GM12878 (cell line): ENCODE data around the gene PALD1. TPM values are rescaled to one million over a fixed set of nuclear protein-coding genes. Genes with fewer than 3 reads are reported as not detected.

ENCODE experiments used
- ATAC-seq: fragments of 200-7000 bp; cut with Tn5 transposase; 3 replicates; pipeline ENCODE4 v1.9.1; 2020; ENCODE audit warnings: mild to moderate bottlenecking, moderate library complexity
- BruUV-seq: library from RNA; stranded (reverse); fragments of 400-500 nt; replicated peaks from 2 replicates; lab custom pipeline; 2021; lab: Mats Ljungman, UMichigan
- CTCF ChIA-PET: fragments of 300-600 bp; sonication (Branson Sonifier 250); formaldehyde crosslinking; extraction: SDS; loops from one replicate; lab custom pipeline; 2021; ENCODE audit warnings: inconsistent platforms; lab: Yijun Ruan, JAX
- POLR2A ChIA-PET: fragments of 350-600 bp; formaldehyde crosslinking; extraction: SDS; loops from one replicate; lab custom pipeline; 2021; ENCODE audit warnings: inconsistent platforms; lab: Charles Lee
- RAD21 ChIA-PET: fragments of 300-600 bp; sonication (Branson Sonifier 250); formaldehyde crosslinking; loops from one replicate; lab custom pipeline; 2023; ENCODE audit warnings: antibody characterized with exemption; ENCODE audit not compliant: unreplicated experiment; lab: Charles Lee
- SMC1A ChIA-PET: fragments of 300-600 bp; sonication (Branson Sonifier 250); formaldehyde crosslinking; loops from one replicate; lab custom pipeline; 2023; ENCODE audit not compliant: unreplicated experiment, uncharacterized antibody; lab: Charles Lee
- DNase-seq: peaks from one replicate; pipeline ENCODE4 v3.0.0-alpha.2; 2011; ENCODE audit warnings: low read depth, low spot score
- FAIRE-seq: peaks from 3 replicates; lab custom pipeline; 2011; peaks lifted over from hg19 to GRCh38; lab: Jason Lieb, UNC
- H2AFZ ChIP-seq: 2 replicates; pipeline ENCODE4 v1.6.0; 2011; ENCODE audit warnings: low read depth, low read length, control low read depth; ENCODE audit not compliant: control insufficient read depth
- H3K27ac ChIP-seq: 2 replicates; pipeline ENCODE4 v1.5.1; 2011; ENCODE audit warnings: control low read depth; ENCODE audit not compliant: control insufficient read depth, insufficient read depth
- H3K27me3 ChIP-seq, 2 experiments: replicated peaks in 1 of 2; 2 replicates each; pipeline versions ENCODE4 v1.6.0 to v1.6.1; 2011; ENCODE audit warnings: low read length in 1 of 2; ENCODE audit not compliant: control insufficient read depth in 2 of 2, insufficient read depth in 2 of 2
- H3K36me3 ChIP-seq, 2 experiments: 2 replicates each; pipeline ENCODE4 v1.5.1; 2011; ENCODE audit warnings: low read length in 1 of 2; ENCODE audit not compliant: control insufficient read depth in 2 of 2, insufficient read depth in 2 of 2
- H3K4me1 ChIP-seq: 2 replicates; pipeline ENCODE4 v1.6.1; 2011; ENCODE audit warnings: mild to moderate bottlenecking, low read length, moderate library complexity, mixed read lengths; ENCODE audit not compliant: control insufficient read depth, insufficient read depth
- H3K4me2 ChIP-seq: 2 replicates; pipeline ENCODE4 v1.6.0; 2011; ENCODE audit warnings: control low read depth; ENCODE audit not compliant: control insufficient read depth, insufficient read depth
- H3K4me3 ChIP-seq: fragments of 200-600 bp; sonication (generic); 2 replicates; pipeline ENCODE4 v1.5.1; 2016
- H3K79me2 ChIP-seq: 2 replicates; pipeline ENCODE4 v1.6.0; 2011; ENCODE audit warnings: low read length; ENCODE audit not compliant: control insufficient read depth, insufficient read depth
- H3K9ac ChIP-seq: 2 replicates; pipeline ENCODE4 v1.8.0; 2011; ENCODE audit warnings: low read length, control low read depth, mixed read lengths; ENCODE audit not compliant: control insufficient read depth, insufficient read depth
- H3K9me3 ChIP-seq: replicated peaks from 3 replicates; pipeline ENCODE4 v1.5.1; 2011; ENCODE audit warnings: mild to moderate bottlenecking, low read length; ENCODE audit not compliant: control insufficient read depth, insufficient read depth
- H4K20me1 ChIP-seq: 2 replicates; pipeline ENCODE4 v1.6.0; 2011; ENCODE audit not compliant: control insufficient read depth, insufficient read depth
- BACH1 ChIP-seq: fragments of 450-650 bp; IDR thresholded peaks from 2 replicates; pipeline ENCODE4 v1.6.1; 2017; ENCODE audit warnings: mild to moderate bottlenecking, borderline replicate concordance
- DPF2 ChIP-seq: fragments of 450-650 bp; IDR thresholded peaks from 2 replicates; pipeline ENCODE4 v1.6.1; 2017; ENCODE audit warnings: mild to moderate bottlenecking
- E2F8 ChIP-seq: fragments of 450-650 bp; IDR thresholded peaks from 2 replicates; pipeline ENCODE4 v1.6.1; 2018; ENCODE audit warnings: mild to moderate bottlenecking, low read depth, moderate library complexity; ENCODE audit not compliant: partially characterized antibody
- MEF2A ChIP-seq: IDR thresholded peaks from 2 replicates; pipeline ENCODE4 v1.6.1; 2011; ENCODE audit warnings: low read depth, mild to moderate bottlenecking, low read length, moderate library complexity; ENCODE audit not compliant: insufficient read depth
- MYC ChIP-seq: IDR thresholded peaks from 2 replicates; pipeline ENCODE4 v1.6.1; 2011; ENCODE audit warnings: mild to moderate bottlenecking, low read length, moderate library complexity, inconsistent platforms; ENCODE audit not compliant: insufficient read depth, insufficient replicate concordance, insufficient read length, severe bottlenecking
- NBN ChIP-seq: fragments of 450-650 bp; IDR thresholded peaks from 2 replicates; pipeline ENCODE4 v1.6.1; 2016
- PBX3 ChIP-seq: IDR thresholded peaks from 2 replicates; pipeline ENCODE4 v1.6.1; 2011; ENCODE audit warnings: mild to moderate bottlenecking, low read depth, low read length, moderate library complexity; ENCODE audit not compliant: insufficient replicate concordance
- PKNOX1 ChIP-seq: fragments of 450-650 bp; IDR thresholded peaks from 2 replicates; pipeline ENCODE4 v1.6.1; 2016; ENCODE audit warnings: mild to moderate bottlenecking
- POLR2A ChIP-seq: IDR thresholded peaks from 2 replicates; pipeline ENCODE4 v1.6.1; 2011; ENCODE audit warnings: low read depth, mild to moderate bottlenecking, low read length
- STAT3 ChIP-seq: IDR thresholded peaks from 2 replicates; pipeline ENCODE4 v1.6.1; 2011; ENCODE audit warnings: low read depth, low read length, improper control_type of control experiment
- SUPT20H ChIP-seq: IDR thresholded peaks from 2 replicates; pipeline ENCODE4 v1.6.1; 2011; ENCODE audit warnings: low read depth, mild to moderate bottlenecking, low read length, moderate library complexity, borderline replicate concordance; ENCODE audit not compliant: control insufficient read depth
- ZNF274 ChIP-seq: IDR thresholded peaks from one replicate; pipeline ENCODE4 v1.8.0; 2011; ENCODE audit not compliant: insufficient read length, insufficient read depth
- WGBS: methylation state at CpG from one replicate; pipeline ENCODE4 v1.1.6; 2016; ENCODE audit warnings: low lambda C conversion rate; ENCODE audit not compliant: insufficient replicate concordance, insufficient coverage; ENCODE audit errors: missing lambda C conversion rate; 5-methylcytosine and 5-hydroxymethylcytosine counted together
- in situ Hi-C: fragments of 300-500 bp; cut with MboI; formaldehyde crosslinking; loops from 9 replicates; pipeline ENCODE4 v1.14.3; 2018; ENCODE audit warnings: mixed read lengths
- intact Hi-C: fragments of 100-400 bp; cut with micrococcal nuclease; formaldehyde crosslinking; loops from one replicate; pipeline ENCODE4 v1.14.2; 2022; ENCODE audit not compliant: unreplicated experiment
- polyA plus RNA-seq, 11 experiments: library from polyadenylated mRNA; depleted of rRNA in 4 of 11; unstranded in 6 of 11; stranded (reverse) in 5 of 11; fragments of >200 nt; fragmentation: Nextera tagmentation in 4 of 11; fragmentation: Illumina TruSeq in 1 of 11; extraction: Ambion mirVana in 4 of 11; extraction: Trizol in 1 of 11; gene quantifications; 1 replicate in 1 of 11; 2 replicates in 10 of 11; pipeline versions ENCODE4 v1.2.1 to v1.2.3, GENCODE V29; 2011 to 2016; ENCODE audit warnings: inconsistent platforms in 2 of 11, missing spikeins in 2 of 11, low read depth in 1 of 11
- total RNA-seq, 4 experiments: library from RNA; depleted of rRNA in 3 of 4; stranded (reverse); fragments of >200 nt in 3 of 4; fragmentation: Illumina TruSeq in 1 of 4; extraction: Trizol in 1 of 4; gene quantifications; 2 replicates each; pipeline versions ENCODE4 v1.2.1 to v1.2.3, GENCODE V29; 2013 to 2021

The PALD1 gene
- total and polyA plus RNA-seq, 10 of the 15 experiments (the other 5 are each of a cell fraction or from before 2014, with no cell fraction given): 0.43 to 20.9 (median 9.0) TPM

DNA sequence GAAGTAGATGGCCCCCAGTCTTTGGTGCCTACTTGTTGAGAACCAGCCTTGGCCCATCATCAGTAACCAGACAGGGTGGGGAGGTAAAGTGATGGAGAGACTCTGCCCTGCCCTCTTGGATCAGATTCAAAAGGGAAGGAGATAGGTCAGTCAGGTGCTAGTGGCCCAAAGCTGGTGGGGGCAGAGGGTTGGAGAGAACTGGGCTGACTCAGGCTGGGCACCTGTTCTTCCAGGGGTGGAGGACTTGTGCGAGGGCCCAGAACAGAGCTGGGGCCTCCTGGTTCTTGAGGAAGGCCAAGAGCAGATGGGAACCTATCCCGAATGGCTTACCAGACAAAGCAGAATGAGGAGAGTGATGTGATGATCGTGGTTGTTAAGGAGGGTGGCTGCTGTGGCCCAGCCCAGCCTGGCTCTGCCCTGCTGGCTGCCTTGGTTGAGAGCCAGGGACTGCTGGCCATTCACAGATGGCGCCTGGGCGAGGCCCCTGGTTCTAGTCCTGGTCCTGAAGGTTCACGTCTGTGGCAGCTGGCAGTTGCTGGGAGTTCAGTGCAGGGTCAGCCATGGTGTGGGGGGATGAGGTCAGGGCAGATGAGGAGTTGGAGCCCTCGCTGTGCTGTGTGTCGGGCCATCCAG, 36.6 kb downstream of the PALD1 start:
- FAIRE-seq (no peak), DNase-seq (no peak), ATAC-seq (no peak)
- H2AFZ ChIP-seq: no peak overlapping the region
- no peaks in the 10 kb centered on the region for H3K79me2 ChIP-seq
- H3K4me3 ChIP-seq: no peak overlapping the region
- no peaks in the 10 kb centered on the region for H3K9me3 ChIP-seq
- no peaks in the 10 kb centered on the region for H4K20me1 ChIP-seq
- in situ Hi-C loops (no loop called here), intact Hi-C loops (no loop called here)
- ChIA-PET CTCF (interaction anchor here (1.0 to 1.2 kb wide), 2 partner anchors 35 to 53 kb away, joined by 3 read pairs; no protein-coding TSS in a partner anchor), POLR2A (no interaction called here), RAD21 (interaction anchor here (0.8 to 3.5 kb wide), 2 partner anchors 21 to 54 kb away, joined by 3 to 19 read pairs; no protein-coding TSS in a partner anchor), SMC1A (interaction anchor here (3.0 to 3.3 kb wide), 2 partner anchors 21 to 25 kb away, joined by 6 to 24 read pairs; no protein-coding TSS in a partner anchor)
- H3K4me2 ChIP-seq: no peak overlapping the region
- WGBS: 84% methylated on average over 8 of the region's 8 CpGs
- H3K27ac ChIP-seq: no peak overlapping the region
- H3K9ac ChIP-seq: no peak overlapping the region
- H3K36me3 ChIP-seq: no peaks in the 10 kb centered on the region
- no peaks in the 10 kb centered on the region for H3K27me3 ChIP-seq
- H3K4me1 ChIP-seq: peaks cover 13% of the 10 kb centered on the region
- no peak for TF ChIP-seq MYC
- TF ChIP-seq ZNF274: no peak
- no TSS peak for BruUV-seq

- DNase-seq (no peak), ATAC-seq (no peak), FAIRE-seq (no peak)
- no peaks in the 10 kb centered on the region for H3K27me3 ChIP-seq
- H3K27ac ChIP-seq: no peak overlapping the region
- H3K4me3 ChIP-seq: no peak overlapping the region
- no peaks in the 10 kb centered on the region for H3K79me2 ChIP-seq
- intact Hi-C loops: no loop called here
- ChIA-PET RAD21 (no interaction called here), CTCF (no interaction called here), POLR2A (no interaction called here), SMC1A (no interaction called here)
- no peaks in the 10 kb centered on the region for H3K9me3 ChIP-seq
- no TSS peak for BruUV-seq
- H3K4me1 ChIP-seq: peaks cover 9% of the 10 kb centered on the region
- no peak overlapping the region for H2AFZ ChIP-seq
- no peaks in the 10 kb centered on the region; a peak in 1 of 4 replicates for H3K36me3 ChIP-seq
- in situ Hi-C loops: no loop called here
- H4K20me1 ChIP-seq: no peaks in the 10 kb centered on the region
- no peak overlapping the region for H3K4me2 ChIP-seq
- 71% methylated on average over 5 of the region's 5 CpGs for WGBS
- H3K9ac ChIP-seq: no peak overlapping the region
- TF ChIP-seq MEF2A (no peak), E2F8 (no peak), BACH1 (no peak), PBX3 (no peak), PKNOX1 (no peak), NBN (no peak), STAT3 (no peak), POLR2A (no peak), DPF2 (no peak), SUPT20H (no peak)
Observed at GRCh38 chr10:70518695-70519094, 40.1 kb downstream of the PALD1 start.
